ENCODE measurements around the gene PDE6H. TPM values are rescaled to one million over a fixed set of nuclear protein-coding genes. Genes with fewer than 3 reads are reported as not detected.

The PDE6H gene
- total and polyA plus RNA-seq, 12 donors, result 0.48 to 5.9 (median 1.5) TPM; not detected in 8

DNA sequence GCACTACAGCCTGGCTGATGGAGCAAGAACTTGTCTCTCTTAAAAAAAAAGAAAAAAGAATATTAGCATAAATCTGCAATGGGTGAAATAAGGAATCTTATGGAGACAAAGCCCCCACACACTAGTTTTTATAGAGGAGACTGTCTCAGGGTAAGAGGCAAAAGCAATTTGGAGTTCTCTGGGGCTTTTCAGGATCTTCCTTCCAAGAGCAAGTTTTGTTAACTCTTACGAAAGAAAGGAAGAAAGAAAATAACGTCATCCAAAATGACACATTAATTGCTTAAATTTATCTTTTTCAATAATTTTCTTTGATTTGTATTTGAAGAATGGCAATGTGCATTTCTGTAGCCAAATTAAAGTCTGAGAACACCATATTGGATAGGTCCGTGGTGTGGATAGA lies 3.8 kb downstream of the PDE6H start:
- Histone ChIP-seq H3K27ac (no peak overlapping the region), H3K4me1 (replicated peaks in 1 of 2) (no peaks in the 10 kb centered on the region), H3K9me3 (replicated peaks in 1 of 3) (no peaks in the 10 kb centered on the region), H3K4me3 (no peak overlapping the region), H3K27me3 (no peaks in the 10 kb centered on the region), H3K36me3 (replicated peaks in 1 of 2) (no peaks in the 10 kb centered on the region)
- no peak for DNase-seq
- WGBS, 4 donors, result 77 to 86% (median 78%) methylated on average over 3 of the region's 3 CpGs
- no peak for TF ChIP-seq POLR2A (IDR thresholded peaks at IDR 0.05)
- TF ChIP-seq, protein P1, sequence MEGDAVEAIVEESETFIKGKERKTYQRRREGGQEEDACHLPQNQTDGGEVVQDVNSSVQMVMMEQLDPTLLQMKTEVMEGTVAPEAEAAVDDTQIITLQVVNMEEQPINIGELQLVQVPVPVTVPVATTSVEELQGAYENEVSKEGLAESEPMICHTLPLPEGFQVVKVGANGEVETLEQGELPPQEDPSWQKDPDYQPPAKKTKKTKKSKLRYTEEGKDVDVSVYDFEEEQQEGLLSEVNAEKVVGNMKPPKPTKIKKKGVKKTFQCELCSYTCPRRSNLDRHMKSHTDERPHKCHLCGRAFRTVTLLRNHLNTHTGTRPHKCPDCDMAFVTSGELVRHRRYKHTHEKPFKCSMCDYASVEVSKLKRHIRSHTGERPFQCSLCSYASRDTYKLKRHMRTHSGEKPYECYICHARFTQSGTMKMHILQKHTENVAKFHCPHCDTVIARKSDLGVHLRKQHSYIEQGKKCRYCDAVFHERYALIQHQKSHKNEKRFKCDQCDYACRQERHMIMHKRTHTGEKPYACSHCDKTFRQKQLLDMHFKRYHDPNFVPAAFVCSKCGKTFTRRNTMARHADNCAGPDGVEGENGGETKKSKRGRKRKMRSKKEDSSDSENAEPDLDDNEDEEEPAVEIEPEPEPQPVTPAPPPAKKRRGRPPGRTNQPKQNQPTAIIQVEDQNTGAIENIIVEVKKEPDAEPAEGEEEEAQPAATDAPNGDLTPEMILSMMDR (IDR thresholded peaks at IDR 0.05), result no peak
- intact Hi-C loops (cut with DNase I), result no loop called here

DNA sequence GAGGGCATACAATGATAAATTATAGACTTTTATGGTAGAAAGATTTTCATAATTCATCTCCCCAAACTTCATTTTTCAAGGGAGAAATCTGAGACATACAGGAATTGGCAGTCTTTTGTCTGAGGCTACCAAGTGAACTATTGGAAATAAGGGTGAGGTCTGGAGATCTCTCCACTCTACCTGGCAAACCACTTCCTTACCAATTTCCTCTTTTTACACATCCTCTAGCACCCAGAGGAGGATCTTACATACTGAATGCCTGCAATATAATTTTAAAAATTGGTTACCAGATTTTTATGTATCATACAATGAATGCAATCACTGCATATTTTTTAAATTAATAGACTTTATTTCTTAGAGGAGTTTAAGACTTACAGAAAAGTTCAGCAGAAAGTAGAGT lies 6.6 kb downstream of the PDE6H start:
- no peak for DNase-seq
- Histone ChIP-seq H3K4me1 (replicated peaks in 1 of 2) (no peaks in the 10 kb centered on the region), H3K36me3 (replicated peaks in 1 of 2) (no peaks in the 10 kb centered on the region), H3K9me3 (replicated peaks in 1 of 3) (no peaks in the 10 kb centered on the region), H3K27ac (no peak overlapping the region), H3K4me3 (no peak overlapping the region), H3K27me3 (no peaks in the 10 kb centered on the region)
- TF ChIP-seq POLR2A (IDR thresholded peaks at IDR 0.05), result no peak
- TF ChIP-seq, protein P1 (IDR thresholded peaks at IDR 0.05), result no peak
- intact Hi-C loops (cut with DNase I), result no loop called here

DNA sequence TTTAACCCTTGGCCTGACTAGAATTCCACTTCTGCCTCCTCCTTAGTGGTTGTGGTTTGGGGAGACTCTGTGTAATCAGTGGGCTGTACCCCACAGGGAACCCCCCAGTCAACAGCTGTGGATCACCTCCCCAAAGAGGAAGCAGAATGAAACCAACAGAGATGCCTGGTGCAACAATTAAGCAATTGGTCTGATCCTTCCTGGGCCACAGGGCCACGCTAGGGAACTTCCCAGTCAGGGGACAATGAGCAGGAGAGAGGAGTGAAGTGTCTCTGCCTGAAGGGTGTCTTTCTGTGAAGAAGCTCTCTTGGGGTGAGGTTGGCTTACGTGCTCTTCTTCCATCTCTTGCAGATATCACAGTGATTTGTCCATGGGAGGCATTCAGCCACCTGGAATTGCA lies 8.2 kb downstream of the PDE6H start:
- DNase-seq, result peak in 1 of 7 donors; percentile 33
- 82 to 89% (median 88%) methylated on average over 2 of the region's 2 CpGs for WGBS, 4 donors
- no peaks in the 10 kb centered on the region for H3K9me3 ChIP-seq (replicated peaks in 1 of 3)
- no peak for TF ChIP-seq POLR2A (IDR thresholded peaks at IDR 0.05)
- TF ChIP-seq, protein P1 (IDR thresholded peaks at IDR 0.05), result no peak
- H3K4me1 ChIP-seq (replicated peaks in 1 of 2), result no peaks in the 10 kb centered on the region
- intact Hi-C loops (cut with DNase I), result no loop called here
- H3K27me3 ChIP-seq, result no peaks in the 10 kb centered on the region
- H3K36me3 ChIP-seq (replicated peaks in 1 of 2), result no peaks in the 10 kb centered on the region
- no peak overlapping the region for H3K27ac ChIP-seq
- H3K4me3 ChIP-seq, result no peak overlapping the region

DNA sequence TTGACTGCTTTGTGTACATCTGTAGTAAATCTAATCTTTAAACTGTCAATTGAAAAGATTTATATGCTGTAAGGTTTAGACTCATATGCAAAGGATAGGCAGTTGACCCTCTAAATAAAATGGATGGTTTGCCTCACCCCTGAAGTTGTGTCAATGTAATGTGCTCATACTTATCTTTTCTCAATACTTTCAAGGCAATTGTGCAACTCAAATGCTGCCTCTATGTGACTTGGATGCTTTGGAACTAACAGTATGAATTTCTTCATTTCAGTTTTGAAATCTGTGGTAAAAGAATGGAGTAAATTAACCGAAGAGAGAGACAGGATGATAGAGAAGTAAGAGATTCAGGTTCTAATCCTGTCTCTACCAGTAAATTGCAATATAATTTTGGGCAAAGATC lies 9.7 kb downstream of the PDE6H start:
- no peaks in the 10 kb centered on the region for H3K36me3 ChIP-seq (replicated peaks in 1 of 2)
- no peak overlapping the region for H3K27ac ChIP-seq
- TF ChIP-seq, protein P1 (IDR thresholded peaks at IDR 0.05), result no peak
- no peak for TF ChIP-seq POLR2A (IDR thresholded peaks at IDR 0.05)
- DNase-seq, result no peak
- no peaks in the 10 kb centered on the region for H3K9me3 ChIP-seq (replicated peaks in 1 of 3)
- intact Hi-C loops (cut with DNase I), result no loop called here
- H3K4me1 ChIP-seq (replicated peaks in 1 of 2), result no peaks in the 10 kb centered on the region
- WGBS, 4 donors, result 65 to 86% (median 71%) methylated on average over 1 of the region's 1 CpG
- H3K27me3 ChIP-seq, result no peaks in the 10 kb centered on the region
- H3K4me3 ChIP-seq, result no peak overlapping the region

Data from adrenal gland (tissue), 12 donors.